WTC11 (cell line): ENCODE results near the gene ASCC1.

Experiments
- TEAD1 ChIP-seq: sonication (generic); formaldehyde crosslinking; IDR thresholded peaks from 2 replicates; pipeline ENCODE4 v1.8.0; 2022; ENCODE audit warnings: mild to moderate bottlenecking, missing genetic modification reagents
- ZNF121 ChIP-seq: sonication (generic); formaldehyde crosslinking; IDR thresholded peaks from 2 replicates; pipeline ENCODE4 v1.8.0; 2023; ENCODE audit warnings: missing genetic modification reagents
- ZNF416 ChIP-seq: fragments of 250-450 bp; sonication (Bioruptor Pico); IDR thresholded peaks from 2 replicates; pipeline ENCODE4 v1.9.0; 2021; ENCODE audit warnings: mild to moderate bottlenecking, inconsistent platforms
- TF ChIP-seq, protein P1 (sequence below): sonication (generic); formaldehyde crosslinking; conservative IDR thresholded peaks from 2 replicates; pipeline ENCODE4 v1.8.1; 2022; ENCODE audit warnings: mild to moderate bottlenecking, missing genetic modification reagents
- TF ChIP-seq, protein P2 (sequence below): fragments of 250-450 bp; sonication (Bioruptor Pico); IDR thresholded peaks from 2 replicates; pipeline ENCODE4 v1.9.0; 2021; ENCODE audit warnings: mild to moderate bottlenecking, borderline replicate concordance
- TF ChIP-seq, protein P3 (sequence below): fragments of 200-600 bp; IDR thresholded peaks from 2 replicates; pipeline ENCODE4 v1.8.0; 2022; ENCODE audit warnings: antibody characterized with exemption
- TF ChIP-seq, protein P4 (sequence below): sonication (generic); formaldehyde crosslinking; IDR thresholded peaks from 2 replicates; pipeline ENCODE4 v1.8.1; 2023; ENCODE audit warnings: mild to moderate bottlenecking, missing genetic modification reagents, borderline replicate concordance

DNA sequence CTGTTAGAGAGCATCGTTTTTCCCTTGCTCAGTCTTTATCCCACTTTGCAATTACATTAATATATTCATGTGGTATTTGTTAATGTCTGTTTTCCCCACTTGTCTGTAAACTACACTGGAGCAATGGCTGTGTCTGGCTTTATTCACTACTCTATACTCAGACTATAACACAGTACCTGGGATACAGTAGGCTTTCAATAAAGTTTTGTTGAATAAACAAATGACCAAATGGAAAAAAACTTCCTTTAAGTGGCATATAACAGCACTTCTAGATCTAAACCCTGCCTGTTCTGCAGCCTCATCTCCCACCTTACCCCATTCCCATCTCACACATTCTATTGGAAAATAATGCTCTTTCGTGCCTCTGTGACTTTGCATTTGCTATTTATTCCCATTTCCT is 70.4 kb downstream of the ASCC1 start:
- TF ChIP-seq TEAD1 (CRISPR knock-in tag), result no peak
- TF ChIP-seq, protein P1, sequence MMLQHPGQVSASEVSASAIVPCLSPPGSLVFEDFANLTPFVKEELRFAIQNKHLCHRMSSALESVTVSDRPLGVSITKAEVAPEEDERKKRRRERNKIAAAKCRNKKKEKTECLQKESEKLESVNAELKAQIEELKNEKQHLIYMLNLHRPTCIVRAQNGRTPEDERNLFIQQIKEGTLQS (CRISPR knock-in tag), result no peak
- TF ChIP-seq, protein P2, sequence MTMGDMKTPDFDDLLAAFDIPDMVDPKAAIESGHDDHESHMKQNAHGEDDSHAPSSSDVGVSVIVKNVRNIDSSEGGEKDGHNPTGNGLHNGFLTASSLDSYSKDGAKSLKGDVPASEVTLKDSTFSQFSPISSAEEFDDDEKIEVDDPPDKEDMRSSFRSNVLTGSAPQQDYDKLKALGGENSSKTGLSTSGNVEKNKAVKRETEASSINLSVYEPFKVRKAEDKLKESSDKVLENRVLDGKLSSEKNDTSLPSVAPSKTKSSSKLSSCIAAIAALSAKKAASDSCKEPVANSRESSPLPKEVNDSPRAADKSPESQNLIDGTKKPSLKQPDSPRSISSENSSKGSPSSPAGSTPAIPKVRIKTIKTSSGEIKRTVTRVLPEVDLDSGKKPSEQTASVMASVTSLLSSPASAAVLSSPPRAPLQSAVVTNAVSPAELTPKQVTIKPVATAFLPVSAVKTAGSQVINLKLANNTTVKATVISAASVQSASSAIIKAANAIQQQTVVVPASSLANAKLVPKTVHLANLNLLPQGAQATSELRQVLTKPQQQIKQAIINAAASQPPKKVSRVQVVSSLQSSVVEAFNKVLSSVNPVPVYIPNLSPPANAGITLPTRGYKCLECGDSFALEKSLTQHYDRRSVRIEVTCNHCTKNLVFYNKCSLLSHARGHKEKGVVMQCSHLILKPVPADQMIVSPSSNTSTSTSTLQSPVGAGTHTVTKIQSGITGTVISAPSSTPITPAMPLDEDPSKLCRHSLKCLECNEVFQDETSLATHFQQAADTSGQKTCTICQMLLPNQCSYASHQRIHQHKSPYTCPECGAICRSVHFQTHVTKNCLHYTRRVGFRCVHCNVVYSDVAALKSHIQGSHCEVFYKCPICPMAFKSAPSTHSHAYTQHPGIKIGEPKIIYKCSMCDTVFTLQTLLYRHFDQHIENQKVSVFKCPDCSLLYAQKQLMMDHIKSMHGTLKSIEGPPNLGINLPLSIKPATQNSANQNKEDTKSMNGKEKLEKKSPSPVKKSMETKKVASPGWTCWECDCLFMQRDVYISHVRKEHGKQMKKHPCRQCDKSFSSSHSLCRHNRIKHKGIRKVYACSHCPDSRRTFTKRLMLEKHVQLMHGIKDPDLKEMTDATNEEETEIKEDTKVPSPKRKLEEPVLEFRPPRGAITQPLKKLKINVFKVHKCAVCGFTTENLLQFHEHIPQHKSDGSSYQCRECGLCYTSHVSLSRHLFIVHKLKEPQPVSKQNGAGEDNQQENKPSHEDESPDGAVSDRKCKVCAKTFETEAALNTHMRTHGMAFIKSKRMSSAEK (CRISPR knock-in tag), result no peak
- TF ChIP-seq ZNF416 (CRISPR knock-in tag), result no peak
- no peak for TF ChIP-seq ZNF121 (CRISPR knock-in tag)
- TF ChIP-seq, protein P3, sequence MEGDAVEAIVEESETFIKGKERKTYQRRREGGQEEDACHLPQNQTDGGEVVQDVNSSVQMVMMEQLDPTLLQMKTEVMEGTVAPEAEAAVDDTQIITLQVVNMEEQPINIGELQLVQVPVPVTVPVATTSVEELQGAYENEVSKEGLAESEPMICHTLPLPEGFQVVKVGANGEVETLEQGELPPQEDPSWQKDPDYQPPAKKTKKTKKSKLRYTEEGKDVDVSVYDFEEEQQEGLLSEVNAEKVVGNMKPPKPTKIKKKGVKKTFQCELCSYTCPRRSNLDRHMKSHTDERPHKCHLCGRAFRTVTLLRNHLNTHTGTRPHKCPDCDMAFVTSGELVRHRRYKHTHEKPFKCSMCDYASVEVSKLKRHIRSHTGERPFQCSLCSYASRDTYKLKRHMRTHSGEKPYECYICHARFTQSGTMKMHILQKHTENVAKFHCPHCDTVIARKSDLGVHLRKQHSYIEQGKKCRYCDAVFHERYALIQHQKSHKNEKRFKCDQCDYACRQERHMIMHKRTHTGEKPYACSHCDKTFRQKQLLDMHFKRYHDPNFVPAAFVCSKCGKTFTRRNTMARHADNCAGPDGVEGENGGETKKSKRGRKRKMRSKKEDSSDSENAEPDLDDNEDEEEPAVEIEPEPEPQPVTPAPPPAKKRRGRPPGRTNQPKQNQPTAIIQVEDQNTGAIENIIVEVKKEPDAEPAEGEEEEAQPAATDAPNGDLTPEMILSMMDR, result no peak
- TF ChIP-seq, protein P4, sequence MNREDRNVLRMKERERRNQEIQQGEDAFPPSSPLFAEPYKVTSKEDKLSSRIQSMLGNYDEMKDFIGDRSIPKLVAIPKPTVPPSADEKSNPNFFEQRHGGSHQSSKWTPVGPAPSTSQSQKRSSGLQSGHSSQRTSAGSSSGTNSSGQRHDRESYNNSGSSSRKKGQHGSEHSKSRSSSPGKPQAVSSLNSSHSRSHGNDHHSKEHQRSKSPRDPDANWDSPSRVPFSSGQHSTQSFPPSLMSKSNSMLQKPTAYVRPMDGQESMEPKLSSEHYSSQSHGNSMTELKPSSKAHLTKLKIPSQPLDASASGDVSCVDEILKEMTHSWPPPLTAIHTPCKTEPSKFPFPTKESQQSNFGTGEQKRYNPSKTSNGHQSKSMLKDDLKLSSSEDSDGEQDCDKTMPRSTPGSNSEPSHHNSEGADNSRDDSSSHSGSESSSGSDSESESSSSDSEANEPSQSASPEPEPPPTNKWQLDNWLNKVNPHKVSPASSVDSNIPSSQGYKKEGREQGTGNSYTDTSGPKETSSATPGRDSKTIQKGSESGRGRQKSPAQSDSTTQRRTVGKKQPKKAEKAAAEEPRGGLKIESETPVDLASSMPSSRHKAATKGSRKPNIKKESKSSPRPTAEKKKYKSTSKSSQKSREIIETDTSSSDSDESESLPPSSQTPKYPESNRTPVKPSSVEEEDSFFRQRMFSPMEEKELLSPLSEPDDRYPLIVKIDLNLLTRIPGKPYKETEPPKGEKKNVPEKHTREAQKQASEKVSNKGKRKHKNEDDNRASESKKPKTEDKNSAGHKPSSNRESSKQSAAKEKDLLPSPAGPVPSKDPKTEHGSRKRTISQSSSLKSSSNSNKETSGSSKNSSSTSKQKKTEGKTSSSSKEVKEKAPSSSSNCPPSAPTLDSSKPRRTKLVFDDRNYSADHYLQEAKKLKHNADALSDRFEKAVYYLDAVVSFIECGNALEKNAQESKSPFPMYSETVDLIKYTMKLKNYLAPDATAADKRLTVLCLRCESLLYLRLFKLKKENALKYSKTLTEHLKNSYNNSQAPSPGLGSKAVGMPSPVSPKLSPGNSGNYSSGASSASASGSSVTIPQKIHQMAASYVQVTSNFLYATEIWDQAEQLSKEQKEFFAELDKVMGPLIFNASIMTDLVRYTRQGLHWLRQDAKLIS, result no peak
